ENCODE data around the gene RINL. TPM values are rescaled to one million over a fixed set of nuclear protein-coding genes. Genes with fewer than 3 reads are reported as not detected.

RINL gene
- total RNA-seq, 2 donors from 2014 or later, result 3.6 to 5.1 TPM

DNA sequence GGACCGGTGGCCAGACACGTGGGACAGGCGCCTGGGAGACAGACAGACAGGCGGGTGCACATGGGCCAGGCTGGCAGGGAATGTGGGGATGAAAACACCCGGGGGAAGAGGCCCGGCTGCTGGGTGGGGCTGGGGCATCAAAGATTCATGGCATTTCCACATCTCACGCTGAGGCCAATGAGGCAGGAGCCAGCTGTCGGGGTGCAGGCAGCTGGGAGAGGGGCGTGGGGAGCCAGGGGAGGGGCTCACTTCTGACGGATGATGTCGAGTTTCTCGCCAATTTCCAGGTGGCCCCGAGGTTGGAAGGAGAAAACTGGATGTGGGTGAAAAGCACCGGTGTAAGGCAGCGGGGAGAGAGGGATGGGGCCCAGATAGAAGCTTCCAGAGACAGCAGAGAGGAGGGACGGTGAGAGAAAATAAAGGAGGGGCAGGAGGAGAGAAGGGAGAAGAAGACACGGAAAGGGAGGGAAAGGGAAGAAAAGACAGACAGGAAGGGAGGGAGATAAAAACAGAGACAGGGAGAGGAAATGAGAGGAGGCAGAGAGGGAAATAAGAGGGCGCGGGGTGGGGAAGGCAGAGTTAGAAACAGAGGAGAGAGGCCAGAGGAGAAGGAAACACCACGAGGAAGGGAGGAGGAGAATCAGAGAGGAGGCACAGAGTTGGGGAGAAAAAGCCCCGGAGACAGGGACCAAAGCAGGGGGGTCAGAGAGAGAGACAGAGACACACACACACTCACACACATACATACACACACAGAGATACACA is 41.9 kb upstream of the RINL start:
- H3K9me3 ChIP-seq, result no peaks in the 10 kb centered on the region
- no peak for DNase-seq
- H3K9ac ChIP-seq (ENCODE audit: low read depth in 2 of 2, low read length in 2 of 2), result no peak overlapping the region
- H3K4me3 ChIP-seq, result no peak overlapping the region
- H3K27me3 ChIP-seq, result no peaks in the 10 kb centered on the region
- H3K4me1 ChIP-seq, result no peaks in the 10 kb centered on the region
- no peak overlapping the region for H3K27ac ChIP-seq
- no peaks in the 10 kb centered on the region for H3K36me3 ChIP-seq
- TF ChIP-seq, protein P1, sequence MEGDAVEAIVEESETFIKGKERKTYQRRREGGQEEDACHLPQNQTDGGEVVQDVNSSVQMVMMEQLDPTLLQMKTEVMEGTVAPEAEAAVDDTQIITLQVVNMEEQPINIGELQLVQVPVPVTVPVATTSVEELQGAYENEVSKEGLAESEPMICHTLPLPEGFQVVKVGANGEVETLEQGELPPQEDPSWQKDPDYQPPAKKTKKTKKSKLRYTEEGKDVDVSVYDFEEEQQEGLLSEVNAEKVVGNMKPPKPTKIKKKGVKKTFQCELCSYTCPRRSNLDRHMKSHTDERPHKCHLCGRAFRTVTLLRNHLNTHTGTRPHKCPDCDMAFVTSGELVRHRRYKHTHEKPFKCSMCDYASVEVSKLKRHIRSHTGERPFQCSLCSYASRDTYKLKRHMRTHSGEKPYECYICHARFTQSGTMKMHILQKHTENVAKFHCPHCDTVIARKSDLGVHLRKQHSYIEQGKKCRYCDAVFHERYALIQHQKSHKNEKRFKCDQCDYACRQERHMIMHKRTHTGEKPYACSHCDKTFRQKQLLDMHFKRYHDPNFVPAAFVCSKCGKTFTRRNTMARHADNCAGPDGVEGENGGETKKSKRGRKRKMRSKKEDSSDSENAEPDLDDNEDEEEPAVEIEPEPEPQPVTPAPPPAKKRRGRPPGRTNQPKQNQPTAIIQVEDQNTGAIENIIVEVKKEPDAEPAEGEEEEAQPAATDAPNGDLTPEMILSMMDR (IDR thresholded peaks at IDR 0.05), result no peak
- intact Hi-C loops (cut with DNase I), result loop anchor here (10.0 kb wide), 3 partner anchors 285 to 405 kb away; no protein-coding TSS in a partner anchor

DNA sequence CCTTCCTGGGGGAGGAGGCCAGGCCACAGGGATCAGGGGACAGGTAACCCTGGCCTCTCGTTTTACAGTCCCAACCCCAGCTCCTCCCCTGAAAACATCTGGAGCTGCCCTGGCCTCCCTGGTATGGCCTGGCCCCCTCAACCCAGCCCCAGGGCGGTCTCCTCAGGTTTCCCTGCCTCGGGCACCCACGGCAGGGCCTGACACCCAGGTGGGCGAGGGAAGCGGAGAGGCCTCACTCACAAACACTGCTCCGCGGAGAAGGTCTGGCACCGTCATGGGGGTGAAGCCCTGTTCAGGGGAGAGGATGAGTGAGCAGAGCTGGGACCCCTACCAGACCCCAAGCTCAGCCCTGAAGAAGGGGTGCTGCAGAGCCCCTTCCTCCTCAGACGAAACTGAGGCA is 40.5 kb upstream of the RINL start:
- Histone ChIP-seq H3K4me1 (no peaks in the 10 kb centered on the region), H3K36me3 (no peaks in the 10 kb centered on the region), H3K27me3 (no peaks in the 10 kb centered on the region), H3K27ac (no peak overlapping the region), H3K4me3 (no peak overlapping the region), H3K9ac (ENCODE audit: low read depth in 2 of 2, low read length in 2 of 2) (no peak overlapping the region), H3K9me3 (no peaks in the 10 kb centered on the region)
- DNase-seq, result no peak
- intact Hi-C loops (cut with DNase I), result no loop called here
- TF ChIP-seq, protein P1 (IDR thresholded peaks at IDR 0.05), result no peak

DNA sequence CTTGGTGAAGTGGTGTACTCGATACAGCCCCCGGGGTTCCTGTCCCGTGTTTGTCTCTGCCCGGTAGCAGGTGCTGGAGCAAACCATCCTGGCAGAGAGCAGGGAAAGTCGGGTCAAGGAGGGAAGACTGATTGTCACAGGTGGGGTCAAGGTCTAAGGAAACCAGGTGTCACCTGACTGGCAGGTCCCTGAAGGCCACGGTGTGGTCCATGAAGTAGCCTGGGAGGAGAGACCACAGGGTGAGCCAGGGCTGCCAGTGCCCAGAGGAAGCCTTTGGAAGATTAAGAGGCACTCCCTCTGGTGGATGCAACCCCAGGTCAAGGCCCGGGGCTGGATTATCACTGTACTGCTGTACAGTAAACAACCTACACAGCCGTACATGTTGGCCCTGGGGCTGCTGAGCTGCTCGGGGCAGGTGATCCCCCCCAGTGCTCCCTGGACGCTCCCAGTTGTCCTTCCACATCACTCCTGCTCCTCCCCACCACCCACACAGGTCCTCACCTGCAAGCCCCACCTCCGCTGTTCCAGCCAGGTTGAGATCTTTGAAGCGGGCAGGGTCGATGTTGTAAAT is 39.9 kb upstream of the RINL start:
- no peaks in the 10 kb centered on the region for H3K9me3 ChIP-seq
- no peak for DNase-seq
- H3K36me3 ChIP-seq, result no peaks in the 10 kb centered on the region
- no peaks in the 10 kb centered on the region for H3K4me1 ChIP-seq
- intact Hi-C loops (cut with DNase I), result no loop called here
- H3K27ac ChIP-seq, result no peak overlapping the region
- no peaks in the 10 kb centered on the region for H3K27me3 ChIP-seq
- TF ChIP-seq, protein P1 (IDR thresholded peaks at IDR 0.05), result no peak
- H3K4me3 ChIP-seq, result no peak overlapping the region
- no peak overlapping the region for H3K9ac ChIP-seq (ENCODE audit: low read depth in 2 of 2, low read length in 2 of 2)

DNA sequence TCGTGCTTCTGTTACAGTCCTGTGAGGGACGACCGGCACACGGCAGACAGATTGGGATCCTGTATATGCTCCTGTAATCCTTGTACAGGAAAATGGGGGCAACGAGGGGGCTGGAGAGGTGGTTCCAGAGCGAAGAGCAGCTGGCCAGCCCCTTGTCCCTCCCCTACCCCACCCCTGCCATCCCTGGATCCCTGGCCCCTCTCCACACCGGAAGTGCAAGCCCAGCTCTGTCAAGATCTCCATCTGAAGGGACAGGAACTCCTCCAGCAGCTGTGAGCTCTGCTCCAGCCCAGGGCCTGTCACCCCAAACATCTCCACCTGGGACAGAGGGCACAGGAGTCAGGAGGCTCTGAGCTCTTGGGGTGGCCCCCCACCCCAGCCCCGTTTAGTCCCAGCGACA is 39.4 kb upstream of the RINL start:
- TF ChIP-seq, protein P1 (IDR thresholded peaks at IDR 0.05), result no peak
- Histone ChIP-seq H3K9me3 (no peaks in the 10 kb centered on the region), H3K4me1 (no peaks in the 10 kb centered on the region), H3K27ac (no peak overlapping the region), H3K9ac (ENCODE audit: low read depth in 2 of 2, low read length in 2 of 2) (no peak overlapping the region), H3K4me3 (no peak overlapping the region), H3K27me3 (no peaks in the 10 kb centered on the region), H3K36me3 (no peaks in the 10 kb centered on the region)
- intact Hi-C loops (cut with DNase I), result no loop called here
- DNase-seq, result no peak

DNA sequence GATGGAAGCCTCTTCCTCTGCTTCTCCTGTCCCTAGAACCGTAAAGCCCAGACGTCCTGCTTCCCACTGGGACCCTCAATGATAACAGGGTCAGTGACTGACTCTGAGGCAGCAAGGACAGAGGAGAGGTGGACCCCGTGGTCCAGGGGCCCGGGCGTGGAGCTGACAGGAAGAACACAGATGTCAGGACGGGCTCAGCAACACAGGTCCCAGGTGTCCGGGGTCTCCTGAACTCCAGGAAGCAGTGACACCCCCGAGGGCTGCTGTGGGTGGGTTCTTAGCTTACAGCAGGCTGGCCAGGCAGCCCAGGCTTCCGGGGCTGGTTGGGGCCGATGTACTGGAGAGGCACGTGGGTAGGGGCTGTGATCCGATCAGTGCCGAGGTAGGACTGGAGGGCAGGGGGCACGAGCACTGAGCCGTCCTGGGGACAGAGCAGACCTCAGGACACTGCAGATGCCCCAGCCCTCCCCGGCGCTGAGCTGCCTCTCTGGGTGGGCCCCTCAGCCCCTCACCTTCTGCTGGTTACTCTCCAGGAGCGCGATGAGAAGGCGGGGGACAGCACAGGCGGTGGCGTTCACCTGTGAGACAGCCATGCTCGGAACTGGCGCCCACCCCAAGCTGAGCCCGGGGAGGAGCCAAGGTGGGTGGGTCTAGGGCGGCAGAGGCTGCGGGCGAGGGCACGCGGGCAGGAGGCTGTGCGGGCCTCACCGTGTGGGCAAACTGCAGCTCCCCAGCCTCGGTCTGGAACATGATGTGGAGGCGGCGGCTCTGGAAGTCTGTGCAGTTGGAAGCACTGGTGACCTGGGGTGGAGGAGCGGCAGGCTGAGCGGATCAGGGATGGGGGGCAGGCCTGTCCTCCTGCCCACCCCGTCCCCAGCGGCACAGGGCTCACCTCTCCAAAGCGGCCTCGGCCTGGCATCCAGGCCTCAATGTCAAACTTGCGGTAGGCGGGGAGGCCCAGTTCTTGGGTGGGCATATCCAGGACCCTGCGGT is 37.5 kb upstream of the RINL start:
- Histone ChIP-seq H3K9ac (ENCODE audit: low read depth in 2 of 2, low read length in 2 of 2) (no peak overlapping the region), H3K4me3 (no peak overlapping the region), H3K36me3 (no peaks in the 10 kb centered on the region), H3K27ac (no peak overlapping the region), H3K9me3 (no peaks in the 10 kb centered on the region), H3K4me1 (no peaks in the 10 kb centered on the region), H3K27me3 (no peaks in the 10 kb centered on the region)
- intact Hi-C loops (cut with DNase I), result no loop called here
- TF ChIP-seq, protein P1 (IDR thresholded peaks at IDR 0.05), result no peak
- DNase-seq, result no peak
